IPS-NIHi7 (cell line): ENCODE measurements around the gene ENDOD1.
"Not testable (repeated sequence)": the region's sequence is repeated elsewhere in the genome, so short reads cannot be mapped to it uniquely, and the experiment has no call there.

Experiments
- DNase-seq: peaks from one replicate; pipeline ENCODE4 v3.0.0; 2012; ENCODE audit warnings: mixed read lengths; ENCODE audit errors: extremely low spot score

The ENDOD1 gene

GRCh38 chr11:95103701-95104100 is 14.1 kb downstream of the ENDOD1 start:
- no peak for DNase-seq

GRCh38 chr11:95104121-95104830 is 14.6 kb downstream of the ENDOD1 start:
- no peak for DNase-seq

GRCh38 chr11:95104856-95105255 is 15.2 kb downstream of the ENDOD1 start:
- no peak for DNase-seq

GRCh38 chr11:95108159-95108611 is 18.5 kb downstream of the ENDOD1 start:
- no peak for DNase-seq

- no peak for DNase-seq
Measured at GRCh38 chr11:95108671-95109551, 19.3 kb downstream of the ENDOD1 start.

- not testable (repeated sequence) for DNase-seq
Measured at GRCh38 chr11:95111471-95111870, 21.8 kb downstream of the ENDOD1 start.

- no peak for DNase-seq
Measured at GRCh38 chr11:95111923-95112540, 22.4 kb downstream of the ENDOD1 start.

- no peak for DNase-seq
Measured at GRCh38 chr11:95115597-95115996, 26.0 kb downstream of the ENDOD1 start.

- no peak for DNase-seq
Measured at GRCh38 chr11:95119361-95120060, 29.9 kb downstream of the ENDOD1 start.

GRCh38 chr11:95121698-95122097 is 32.1 kb downstream of the ENDOD1 start:
- DNase-seq = no peak

GRCh38 chr11:95123556-95123955 is 33.9 kb downstream of the ENDOD1 start:
- DNase-seq = no peak

GRCh38 chr11:95128602-95129001 is 39.0 kb downstream of the ENDOD1 start:
- no peak for DNase-seq

- no peak for DNase-seq
Measured at GRCh38 chr11:95132956-95133355, 43.3 kb downstream of the ENDOD1 start.

- DNase-seq = no peak
Measured at GRCh38 chr11:95134491-95134890, 44.8 kb downstream of the ENDOD1 start.

GRCh38 chr11:95135155-95135554 is 45.5 kb downstream of the ENDOD1 start:
- no peak for DNase-seq

GRCh38 chr11:95135880-95136279 is 46.2 kb downstream of the ENDOD1 start:
- no peak for DNase-seq

GRCh38 chr11:95136747-95137146 is 47.1 kb downstream of the ENDOD1 start:
- not testable (repeated sequence) for DNase-seq

- DNase-seq = no peak
Measured at GRCh38 chr11:95137299-95137698, 47.7 kb downstream of the ENDOD1 start.

GRCh38 chr11:95138448-95138847 is 48.8 kb downstream of the ENDOD1 start:
- DNase-seq = no peak

- no peak for DNase-seq
Measured at GRCh38 chr11:95140397-95141033, 50.9 kb downstream of the ENDOD1 start.

- no peak for DNase-seq
Measured at GRCh38 chr11:95142431-95142830, 52.8 kb downstream of the ENDOD1 start.
